ENCODE data around the gene ENO2. TPM values are rescaled to one million over a fixed set of nuclear protein-coding genes. Genes with fewer than 3 reads are reported as not detected.
A peak's percentile ranks its signal among the peaks of the same experiment; 100 is the strongest.

Gene ENO2
- total RNA-seq, 2 experiments from 2014 or later: 133 to 141 TPM

GRCh38 chr12:6957741-6958608, 43.6 kb downstream of the ENO2 start:
- H3K27ac Mint-ChIP-seq: peak overlapping the region; percentile 98
- CTCF ChIA-PET: interaction anchor here (0.7 to 13.3 kb wide), 8 partner anchors 8 to 155 kb away, joined by 3 to 742 read pairs (median 6); partner anchors contain the start of genes C12orf57, PTPN6, RNU7-1 and SPSB2
- POLR2A ChIA-PET: interaction anchor here (0.9 to 18.7 kb wide), 6 partner anchors 11 to 150 kb away, joined by 3 to 1099 read pairs (median 8); partner anchors contain the start of genes C12orf57, CDCA3, PTPN6 and RNU7-1
- no peaks in the 10 kb centered on the region for H3K27me3 Mint-ChIP-seq (ENCODE audit: low read depth)
- peaks cover 91% of the 10 kb centered on the region for H3K36me3 Mint-ChIP-seq (ENCODE audit: low read depth)
- H3K4me1 Mint-ChIP-seq (ENCODE audit: low read depth): peaks cover 92% of the 10 kb centered on the region
- peak overlapping the region; percentile 99 for H3K4me3 Mint-ChIP-seq
- no peak for DNase-seq
- no peak for ATAC-seq
- no peaks in the 10 kb centered on the region for H3K9me3 Mint-ChIP-seq (ENCODE audit: insufficient read depth)

DNA sequence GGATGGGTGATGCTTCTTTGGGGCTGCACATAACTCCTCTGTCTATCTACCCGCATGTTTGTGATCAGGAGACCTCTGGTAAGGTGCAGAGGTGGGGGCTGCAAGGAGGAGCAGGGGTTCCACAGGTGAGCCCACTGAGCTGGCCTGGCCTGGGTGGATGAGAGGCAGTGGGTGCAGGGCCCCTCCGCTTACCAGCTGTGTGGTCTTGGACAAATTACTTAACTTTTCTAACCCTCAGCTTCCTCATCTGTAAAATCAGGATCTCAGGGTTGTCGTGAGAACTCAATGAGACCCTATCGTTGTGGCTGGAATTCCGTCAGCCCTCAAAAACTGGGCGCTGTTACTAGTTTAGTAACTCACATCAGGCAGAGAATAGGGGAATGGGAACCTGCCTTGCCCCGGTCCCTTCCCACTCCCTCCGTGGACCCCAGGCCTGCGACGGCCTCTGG, 44.3 kb downstream of the ENO2 start:
- no peaks in the 10 kb centered on the region for H3K27me3 Mint-ChIP-seq (ENCODE audit: low read depth)
- peaks cover 92% of the 10 kb centered on the region for H3K4me1 Mint-ChIP-seq (ENCODE audit: low read depth)
- DNase-seq (no peak), ATAC-seq (no peak)
- ChIA-PET POLR2A (interaction anchor here (0.6 to 18.7 kb wide), 8 partner anchors 10 to 327 kb away, joined by 3 to 1099 read pairs (median 6); partner anchors contain the start of genes C12orf57, CDCA3, PTPN6 and RNU7-1), CTCF (interaction anchor here (0.7 to 13.3 kb wide), 7 partner anchors 10 to 154 kb away, joined by 3 to 742 read pairs (median 7); partner anchors contain the start of genes C12orf57, PTPN6, RNU7-1 and SPSB2)
- peaks cover 85% of the 10 kb centered on the region for H3K36me3 Mint-ChIP-seq (ENCODE audit: low read depth)
- peak overlapping the region; percentile 99 for H3K4me3 Mint-ChIP-seq
- H3K27ac Mint-ChIP-seq: peak overlapping the region; percentile 98
- H3K9me3 Mint-ChIP-seq (ENCODE audit: insufficient read depth): no peaks in the 10 kb centered on the region

- H3K4me1 Mint-ChIP-seq (ENCODE audit: low read depth): peaks cover 89% of the 10 kb centered on the region
- ChIA-PET POLR2A (interaction anchor here (0.6 to 18.7 kb wide), 9 partner anchors 10 to 328 kb away, joined by 3 to 1099 read pairs (median 7); partner anchors contain the start of genes C12orf57, CDCA3, PTPN6 and RNU7-1), CTCF (interaction anchor here (1.0 to 13.3 kb wide), 6 partner anchors 9 to 154 kb away, joined by 3 to 742 read pairs (median 10); partner anchors contain the start of genes C12orf57, PTPN6, RNU7-1 and SPSB2)
- peak overlapping the region; percentile 99 for H3K4me3 Mint-ChIP-seq
- peaks cover 79% of the 10 kb centered on the region for H3K36me3 Mint-ChIP-seq (ENCODE audit: low read depth)
- no peaks in the 10 kb centered on the region for H3K9me3 Mint-ChIP-seq (ENCODE audit: insufficient read depth)
- peak overlapping the region; percentile 98 for H3K27ac Mint-ChIP-seq
- ATAC-seq: peak; percentile 60
- DNase-seq: peak; percentile 84
- H3K27me3 Mint-ChIP-seq (ENCODE audit: low read depth): no peaks in the 10 kb centered on the region
Measured at GRCh38 chr12:6959058-6959804, 44.9 kb downstream of the ENO2 start.

DNA sequence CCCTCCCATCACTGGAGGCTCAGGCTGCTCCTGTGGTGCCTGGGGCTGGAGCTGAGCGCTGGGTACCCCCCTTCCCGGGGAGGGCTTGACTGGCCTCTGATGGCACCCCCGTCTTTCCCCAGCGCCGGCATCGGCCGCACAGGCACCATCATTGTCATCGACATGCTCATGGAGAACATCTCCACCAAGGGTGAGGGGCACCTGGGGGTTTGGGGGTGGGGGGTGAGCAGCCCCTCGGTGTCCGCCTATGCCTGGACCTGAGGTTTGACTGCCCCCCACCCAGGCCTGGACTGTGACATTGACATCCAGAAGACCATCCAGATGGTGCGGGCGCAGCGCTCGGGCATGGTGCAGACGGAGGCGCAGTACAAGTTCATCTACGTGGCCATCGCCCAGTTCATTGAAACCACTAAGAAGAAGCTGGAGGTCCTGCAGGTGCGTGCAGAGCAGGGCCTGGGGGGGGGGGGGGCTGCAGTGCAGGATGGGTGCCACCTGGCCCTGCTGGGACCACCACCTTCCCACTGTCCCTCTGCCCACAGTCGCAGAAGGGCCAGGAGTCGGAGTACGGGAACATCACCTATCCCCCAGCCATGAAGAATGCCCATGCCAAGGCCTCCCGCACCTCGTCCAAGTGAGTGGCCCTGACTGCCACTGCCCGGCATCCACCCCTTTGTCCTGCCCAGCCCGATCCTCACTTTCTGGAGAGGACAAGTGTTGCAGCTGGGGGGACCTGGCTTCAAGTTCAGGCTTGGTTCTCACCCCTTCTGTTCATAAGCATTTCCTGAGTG, 45.6 kb downstream of the ENO2 start:
- ChIA-PET CTCF (interaction anchor here (0.8 to 13.3 kb wide), 9 partner anchors 9 to 133 kb away, joined by 3 to 742 read pairs (median 8); partner anchors contain the start of genes C12orf57, C1R, PTPN6 and RNU7-1), POLR2A (interaction anchor here (0.9 to 18.7 kb wide), 9 partner anchors 9 to 149 kb away, joined by 3 to 1099 read pairs (median 8); partner anchors contain the start of genes C12orf57, C1RL, CDCA3 and ENO2)
- peaks cover 73% of the 10 kb centered on the region for H3K36me3 Mint-ChIP-seq (ENCODE audit: low read depth)
- H3K27ac Mint-ChIP-seq: peak overlapping the region; percentile 98
- H3K4me3 Mint-ChIP-seq: peak overlapping the region; percentile 99
- no peaks in the 10 kb centered on the region for H3K27me3 Mint-ChIP-seq (ENCODE audit: low read depth)
- no peaks in the 10 kb centered on the region for H3K9me3 Mint-ChIP-seq (ENCODE audit: insufficient read depth)
- ATAC-seq (no peak), DNase-seq (no peak)
- peaks cover 89% of the 10 kb centered on the region for H3K4me1 Mint-ChIP-seq (ENCODE audit: low read depth)

- Mint-ChIP-seq H3K27ac (peak overlapping the region; percentile 98), H3K36me3 (ENCODE audit: low read depth) (peaks cover 73% of the 10 kb centered on the region), H3K9me3 (ENCODE audit: insufficient read depth) (no peaks in the 10 kb centered on the region), H3K27me3 (ENCODE audit: low read depth) (no peaks in the 10 kb centered on the region), H3K4me1 (ENCODE audit: low read depth) (peaks cover 89% of the 10 kb centered on the region), H3K4me3 (peak overlapping the region; percentile 99)
- POLR2A ChIA-PET: interaction anchor here (0.9 to 18.7 kb wide), 8 partner anchors 8 to 148 kb away, joined by 3 to 1099 read pairs (median 7); partner anchors contain the start of genes C12orf57, C1RL, CDCA3 and ENO2
- DNase-seq: peak; percentile 67
- CTCF ChIA-PET: interaction anchor here (0.8 to 13.3 kb wide), 11 partner anchors 8 to 147 kb away, joined by 3 to 742 read pairs (median 4); partner anchors contain the start of genes C12orf57, C1R, LPCAT3 and PTPN6
- peak; percentile 10 for ATAC-seq
Measured at GRCh38 chr12:6960593-6961277, 46.4 kb downstream of the ENO2 start.

- Mint-ChIP-seq H3K9me3 (ENCODE audit: insufficient read depth) (no peaks in the 10 kb centered on the region), H3K36me3 (ENCODE audit: low read depth) (peaks cover 72% of the 10 kb centered on the region), H3K4me1 (ENCODE audit: low read depth) (peaks cover 87% of the 10 kb centered on the region), H3K27ac (peak overlapping the region; percentile 98), H3K27me3 (ENCODE audit: low read depth) (no peaks in the 10 kb centered on the region), H3K4me3 (peak overlapping the region; percentile 99)
- ATAC-seq (peak; percentile 55), DNase-seq (peak; percentile 79)
- POLR2A ChIA-PET: interaction anchor here (1.0 to 18.7 kb wide), 6 partner anchors 16 to 148 kb away, joined by 3 to 1099 read pairs (median 7); partner anchors contain the start of genes C12orf57, C1RL, ENO2 and PTPN6
- CTCF ChIA-PET: interaction anchor here (0.7 to 13.3 kb wide), 10 partner anchors 8 to 147 kb away, joined by 3 to 742 read pairs (median 4); partner anchors contain the start of genes C12orf57, LPCAT3, PTPN6 and RNU7-1
Measured at GRCh38 chr12:6961278-6961694, 46.9 kb downstream of the ENO2 start.

DNA sequence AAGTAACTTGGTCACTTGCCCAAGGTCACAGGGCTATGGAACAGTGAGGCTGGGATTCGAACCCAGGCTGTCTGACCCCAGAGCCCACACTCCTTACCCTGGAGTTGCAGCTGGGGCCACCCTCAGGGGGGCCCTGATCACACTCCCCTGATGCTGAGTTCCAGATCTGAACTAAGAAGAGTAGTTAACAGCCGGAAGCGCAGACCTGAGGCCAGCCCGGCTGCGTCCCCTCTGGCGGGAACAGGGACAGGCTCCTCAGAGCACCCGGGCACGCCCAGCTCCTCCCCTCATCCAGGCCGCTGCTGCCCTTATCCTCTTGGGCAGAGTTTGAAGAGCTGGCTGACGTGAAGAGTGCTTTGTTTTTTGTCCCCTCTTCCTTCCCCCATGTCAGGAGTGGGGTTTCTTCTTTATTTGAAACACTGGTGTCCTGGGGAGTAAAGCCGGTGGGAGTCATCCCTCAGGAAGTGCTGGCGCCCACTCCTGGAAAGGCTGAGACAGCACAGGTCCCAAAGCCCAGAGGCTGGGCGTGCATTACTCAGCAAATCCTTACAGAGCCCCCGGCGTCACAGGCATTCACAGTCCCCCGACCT, 47.4 kb downstream of the ENO2 start:
- Mint-ChIP-seq H3K4me1 (ENCODE audit: low read depth) (peaks cover 84% of the 10 kb centered on the region), H3K4me3 (peak overlapping the region; percentile 99), H3K9me3 (ENCODE audit: insufficient read depth) (no peaks in the 10 kb centered on the region), H3K27me3 (ENCODE audit: low read depth) (no peaks in the 10 kb centered on the region), H3K27ac (peak overlapping the region; percentile 98), H3K36me3 (ENCODE audit: low read depth) (peaks cover 72% of the 10 kb centered on the region)
- peak; percentile 17 for ATAC-seq
- ChIA-PET CTCF (interaction anchor here (0.7 to 13.3 kb wide), 9 partner anchors 17 to 146 kb away, joined by 3 to 742 read pairs (median 4); partner anchors contain the start of genes C12orf57, LPCAT3, PTPN6 and RNU7-1), POLR2A (interaction anchor here (1.3 to 18.7 kb wide), 4 partner anchors 16 to 147 kb away, joined by 3 to 1099 read pairs (median 8); partner anchors contain the start of genes C12orf57, C1RL, ENO2 and PTPN6)
- peak; percentile 58 for DNase-seq

DNA sequence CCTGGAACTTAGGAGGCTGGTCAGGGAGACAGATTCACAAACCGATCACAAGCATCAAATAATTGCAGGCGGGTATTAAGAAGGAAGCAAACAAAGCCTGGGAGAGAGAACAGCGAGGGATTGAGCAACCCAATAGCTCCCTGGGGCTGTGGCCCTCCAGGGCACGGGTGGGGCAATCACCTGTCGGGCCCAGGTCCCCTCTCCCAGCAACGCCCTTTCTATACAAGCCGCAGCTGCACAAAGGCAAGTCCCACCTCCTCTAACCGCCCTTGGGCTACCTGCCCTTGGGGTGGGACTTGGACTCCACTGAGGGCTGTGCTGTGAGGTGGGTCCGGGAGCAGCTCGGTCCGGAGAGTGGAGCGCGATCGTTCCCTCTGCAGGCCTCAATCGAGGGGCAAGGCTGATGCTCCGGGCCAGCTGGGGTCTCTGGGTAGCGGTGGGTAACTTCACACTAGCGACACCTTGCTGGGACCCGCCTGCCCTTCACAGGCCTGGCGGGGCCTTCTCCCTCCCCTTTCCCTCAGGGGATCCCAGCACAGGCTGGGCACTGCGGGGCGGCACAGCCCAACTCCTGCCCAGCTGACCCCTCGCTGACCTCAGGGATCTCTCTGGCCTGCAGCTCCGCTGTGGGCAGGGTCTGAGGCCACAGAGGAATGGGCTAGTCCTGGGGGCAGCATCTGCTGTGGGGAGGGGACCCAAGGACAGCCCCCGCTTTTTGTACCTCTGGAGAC, 48.1 kb downstream of the ENO2 start:
- Mint-ChIP-seq H3K36me3 (ENCODE audit: low read depth) (peaks cover 71% of the 10 kb centered on the region), H3K27ac (peak overlapping the region; percentile 98)

More for the DNA sequence above, 48.1 kb downstream of the ENO2 start:
- peaks cover 82% of the 10 kb centered on the region for H3K4me1 Mint-ChIP-seq (ENCODE audit: low read depth)
- H3K9me3 Mint-ChIP-seq (ENCODE audit: insufficient read depth): no peaks in the 10 kb centered on the region
- peak overlapping the region; percentile 99 for H3K4me3 Mint-ChIP-seq
- no peaks in the 10 kb centered on the region for H3K27me3 Mint-ChIP-seq (ENCODE audit: low read depth)
- ATAC-seq: no peak
- no peak for DNase-seq
- POLR2A ChIA-PET: interaction anchor here (1.3 to 18.7 kb wide), 3 partner anchors 17 to 146 kb away, joined by 3 to 1099 read pairs (median 9); partner anchors contain the start of genes C12orf57, C1RL, PTPN6 and RNU7-1
- CTCF ChIA-PET: interaction anchor here (0.8 to 13.3 kb wide), 3 partner anchors 18 to 90 kb away, joined by 4 to 742 read pairs (median 11); partner anchors contain the start of genes C12orf57, PTPN6, RNU7-1 and SPSB2
